Urinary bladder (tissue), 4 donors: ENCODE data around the gene CRAMP1. TPM values are rescaled to one million over a fixed set of nuclear protein-coding genes. Genes with fewer than 3 reads are reported as not detected.

Experiments
- DNase-seq: peaks from one replicate; pipeline ENCODE4 v3.0.0-alpha.2; 2015; ENCODE audit errors: extremely low spot score
- H3K27ac ChIP-seq: one replicate; pipeline ENCODE4 v1.5.1; 2013; ENCODE audit warnings: low read depth, mild to moderate bottlenecking, moderate library complexity
- H3K36me3 ChIP-seq: one replicate; pipeline ENCODE4 v1.6.1; 2013; ENCODE audit warnings: mild to moderate bottlenecking, moderate library complexity; ENCODE audit not compliant: insufficient read depth
- H3K4me1 ChIP-seq: one replicate; pipeline ENCODE4 v1.6.1; 2013; ENCODE audit warnings: mild to moderate bottlenecking, moderate library complexity; ENCODE audit not compliant: insufficient read depth
- H3K4me3 ChIP-seq: one replicate; pipeline ENCODE4 v1.5.1; 2013; ENCODE audit warnings: low read depth, low read length
- WGBS: extraction: QIAGEN DNeasy Blood & Tissue Kit; methylation state at CpG from one replicate; pipeline ENCODE4 v1.1.7; 2013; 5-methylcytosine and 5-hydroxymethylcytosine counted together
- polyA plus RNA-seq: library from polyadenylated mRNA; stranded (reverse); fragments of 200-250 nt; gene quantifications from one replicate; pipeline ENCODE4 v1.2.3, GENCODE V29; 2013
- total RNA-seq: library from RNA; depleted of rRNA; stranded (reverse); fragments of >200 nt; gene quantifications from one replicate; pipeline ENCODE4 v1.2.3, GENCODE V29; 2014
- donor health status: healthy with polysubstance abuse.
- donor health status: healthy.

The CRAMP1 gene
- total and polyA plus RNA-seq, 2 donors: 10.3 to 11.2 TPM

GRCh38 chr16:1662543-1662942 lies 50.4 kb downstream of the CRAMP1 start:
- 95% methylated on average over 20 of the region's 20 CpGs for WGBS
- no peak for DNase-seq
- no peaks in the 10 kb centered on the region for H3K4me1 ChIP-seq
- peaks cover 4% of the 10 kb centered on the region for H3K36me3 ChIP-seq
- H3K27ac ChIP-seq: no peak overlapping the region
- H3K4me3 ChIP-seq: no peak overlapping the region

GRCh38 chr16:1665829-1666228 lies 53.7 kb downstream of the CRAMP1 start:
- H3K27ac ChIP-seq: no peak overlapping the region
- no peak for DNase-seq
- H3K36me3 ChIP-seq: peaks cover 4% of the 10 kb centered on the region
- WGBS: 93% methylated on average over 15 of the region's 15 CpGs
- no peaks in the 10 kb centered on the region for H3K4me1 ChIP-seq
- H3K4me3 ChIP-seq: no peak overlapping the region

DNA sequence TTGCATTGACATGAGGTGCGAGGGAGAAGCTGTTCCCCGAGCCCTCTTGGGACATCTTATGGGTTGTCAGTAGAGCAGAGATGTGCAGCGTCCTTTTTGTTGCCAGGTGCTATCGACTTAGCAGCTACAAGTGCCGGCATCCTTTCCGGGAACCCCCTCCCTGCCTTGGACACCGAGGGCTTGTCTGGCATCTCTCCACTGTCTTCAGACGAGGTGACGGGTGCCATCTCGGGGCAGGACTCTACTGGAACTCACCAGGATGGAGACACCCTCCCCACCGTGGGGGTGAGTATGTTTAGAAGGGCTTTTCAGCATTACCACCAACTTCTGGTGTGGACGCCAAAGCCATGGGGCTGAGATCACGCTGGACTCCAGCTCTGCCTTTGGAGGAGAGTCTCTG lies 54.2 kb downstream of the CRAMP1 start:
- 94% methylated on average over 13 of the region's 13 CpGs for WGBS

GRCh38 chr16:1667271-1667670 lies 55.1 kb downstream of the CRAMP1 start:
- Histone ChIP-seq H3K36me3 (peaks cover 6% of the 10 kb centered on the region), H3K27ac (no peak overlapping the region)

More for the DNA sequence above, 54.2 kb downstream of the CRAMP1 start:
- H3K27ac ChIP-seq: no peak overlapping the region
- no peak for DNase-seq
- no peaks in the 10 kb centered on the region for H3K4me1 ChIP-seq
- H3K4me3 ChIP-seq: no peak overlapping the region
- H3K36me3 ChIP-seq: peaks cover 4% of the 10 kb centered on the region

GRCh38 chr16:1667916-1668315 lies 55.8 kb downstream of the CRAMP1 start:
- no peak for DNase-seq
- Histone ChIP-seq H3K27ac (no peak overlapping the region), H3K4me3 (no peak overlapping the region), H3K4me1 (no peaks in the 10 kb centered on the region), H3K36me3 (peaks cover 9% of the 10 kb centered on the region)
- 96% methylated on average over 14 of the region's 14 CpGs for WGBS

More at GRCh38 chr16:1667271-1667670, 55.1 kb downstream of the CRAMP1 start:
- H3K4me1 ChIP-seq: no peaks in the 10 kb centered on the region
- DNase-seq: no peak
- WGBS: 89% methylated on average over 8 of the region's 8 CpGs
- H3K4me3 ChIP-seq: no peak overlapping the region

DNA sequence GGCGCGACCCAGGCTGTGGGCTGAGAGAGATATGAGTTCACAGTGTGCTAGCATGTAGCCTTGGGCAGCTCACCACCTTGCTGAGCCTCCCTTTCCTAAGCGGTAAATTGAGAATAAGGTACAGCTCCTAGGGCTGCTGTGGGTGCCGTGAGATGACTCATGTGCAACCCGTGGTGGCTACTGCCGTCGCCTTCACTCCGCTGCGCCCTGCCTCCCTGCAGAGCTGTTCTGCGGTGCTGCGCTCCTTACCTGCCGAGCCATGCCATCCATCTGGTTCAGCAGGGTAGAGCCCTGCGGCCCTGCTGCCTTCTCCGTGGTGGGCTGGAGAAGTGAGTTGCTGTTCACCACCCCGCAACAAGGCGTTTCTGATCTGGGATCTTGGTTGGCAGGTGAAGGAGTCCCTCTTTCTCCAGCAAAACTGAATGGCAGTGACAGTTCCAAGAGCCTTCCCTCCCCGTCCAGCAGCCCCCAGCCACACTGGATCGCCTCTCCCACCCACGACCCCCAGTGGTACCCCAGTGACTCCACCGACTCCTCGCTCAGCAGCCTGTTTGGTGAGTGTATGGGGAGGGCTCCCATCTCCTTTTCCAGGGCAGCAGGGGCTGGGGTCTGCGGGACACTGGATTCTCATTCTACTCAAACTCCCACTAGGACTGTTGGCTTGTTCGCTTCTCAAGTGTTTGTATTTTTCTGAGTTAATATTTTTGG lies 56.6 kb downstream of the CRAMP1 start:
- H3K4me3 ChIP-seq: no peak overlapping the region
- no peak overlapping the region for H3K27ac ChIP-seq
- no peaks in the 10 kb centered on the region for H3K4me1 ChIP-seq
- no peak for DNase-seq
- peaks cover 9% of the 10 kb centered on the region for H3K36me3 ChIP-seq
- WGBS: 95% methylated on average over 23 of the region's 23 CpGs

- no peak for DNase-seq
- no peak overlapping the region for H3K27ac ChIP-seq
- WGBS: 91% methylated on average over 7 of the region's 7 CpGs
- H3K4me1 ChIP-seq: no peaks in the 10 kb centered on the region
- peaks cover 7% of the 10 kb centered on the region for H3K36me3 ChIP-seq
- no peak overlapping the region for H3K4me3 ChIP-seq
Observed at GRCh38 chr16:1669698-1670097, 57.5 kb downstream of the CRAMP1 start.

- H3K36me3 ChIP-seq: peaks cover 7% of the 10 kb centered on the region
- 95% methylated on average over 19 of the region's 19 CpGs for WGBS
Observed at GRCh38 chr16:1670371-1670770, 58.2 kb downstream of the CRAMP1 start.

DNA sequence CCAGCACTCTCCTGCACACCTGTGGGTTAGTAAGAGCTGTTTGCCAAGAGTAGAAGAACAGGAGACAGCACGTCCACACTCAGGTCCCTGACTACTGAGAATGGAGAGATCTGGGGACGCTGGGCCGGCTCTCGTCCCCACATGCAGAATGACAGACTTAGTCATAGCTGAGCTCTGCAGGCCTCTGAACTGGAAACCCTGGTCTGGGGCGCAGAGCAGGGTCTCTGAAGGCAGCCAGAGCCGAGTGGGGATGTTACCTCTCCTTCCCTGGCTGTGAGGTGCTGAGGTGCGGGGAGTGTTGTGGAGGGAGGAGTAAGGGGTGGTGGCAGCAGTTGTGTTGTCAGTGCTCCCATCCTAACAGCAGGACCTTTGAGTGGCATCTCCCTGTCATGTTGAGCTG lies 58.7 kb downstream of the CRAMP1 start:
- Histone ChIP-seq H3K36me3 (peaks cover 5% of the 10 kb centered on the region), H3K4me1 (no peaks in the 10 kb centered on the region), H3K27ac (no peak overlapping the region), H3K4me3 (no peak overlapping the region)
- DNase-seq: no peak
- 96% methylated on average over 7 of the region's 7 CpGs for WGBS

More at GRCh38 chr16:1670371-1670770, 58.2 kb downstream of the CRAMP1 start:
- no peak for DNase-seq
- no peak overlapping the region for H3K4me3 ChIP-seq
- H3K27ac ChIP-seq: no peak overlapping the region
- no peaks in the 10 kb centered on the region for H3K4me1 ChIP-seq

GRCh38 chr16:1673424-1674151 lies 61.4 kb downstream of the CRAMP1 start:
- H3K4me3 ChIP-seq: no peak overlapping the region
- no peak for DNase-seq
- no peak overlapping the region for H3K27ac ChIP-seq
- H3K36me3 ChIP-seq: peaks cover 5% of the 10 kb centered on the region
- H3K4me1 ChIP-seq: no peaks in the 10 kb centered on the region
- WGBS: 90% methylated on average over 26 of the region's 26 CpGs

DNA sequence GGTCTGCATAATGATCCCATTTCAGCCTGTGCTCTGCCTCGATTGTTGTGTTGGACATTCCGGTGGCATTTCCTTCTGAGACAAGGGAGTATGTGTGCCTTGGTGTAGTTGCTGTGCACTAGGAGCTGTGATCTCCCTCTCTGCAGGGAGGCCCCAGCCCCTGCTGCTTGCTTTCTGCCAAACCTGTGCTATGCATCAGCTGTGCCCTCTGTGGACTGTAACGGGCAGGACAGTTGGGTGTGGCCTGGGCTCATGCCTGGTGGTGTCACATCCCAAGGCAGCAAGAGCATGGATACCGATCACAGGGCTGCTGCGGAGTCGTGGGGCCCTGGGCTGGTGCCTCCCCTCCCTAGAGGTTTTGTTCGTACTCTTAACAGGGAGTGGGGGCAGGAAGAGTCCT lies 62.1 kb downstream of the CRAMP1 start:
- no peak for DNase-seq
- peaks cover 5% of the 10 kb centered on the region for H3K36me3 ChIP-seq
- H3K4me1 ChIP-seq: no peaks in the 10 kb centered on the region
- no peak overlapping the region for H3K27ac ChIP-seq
- WGBS: 85% methylated on average over 7 of the region's 7 CpGs
- no peak overlapping the region for H3K4me3 ChIP-seq

DNA sequence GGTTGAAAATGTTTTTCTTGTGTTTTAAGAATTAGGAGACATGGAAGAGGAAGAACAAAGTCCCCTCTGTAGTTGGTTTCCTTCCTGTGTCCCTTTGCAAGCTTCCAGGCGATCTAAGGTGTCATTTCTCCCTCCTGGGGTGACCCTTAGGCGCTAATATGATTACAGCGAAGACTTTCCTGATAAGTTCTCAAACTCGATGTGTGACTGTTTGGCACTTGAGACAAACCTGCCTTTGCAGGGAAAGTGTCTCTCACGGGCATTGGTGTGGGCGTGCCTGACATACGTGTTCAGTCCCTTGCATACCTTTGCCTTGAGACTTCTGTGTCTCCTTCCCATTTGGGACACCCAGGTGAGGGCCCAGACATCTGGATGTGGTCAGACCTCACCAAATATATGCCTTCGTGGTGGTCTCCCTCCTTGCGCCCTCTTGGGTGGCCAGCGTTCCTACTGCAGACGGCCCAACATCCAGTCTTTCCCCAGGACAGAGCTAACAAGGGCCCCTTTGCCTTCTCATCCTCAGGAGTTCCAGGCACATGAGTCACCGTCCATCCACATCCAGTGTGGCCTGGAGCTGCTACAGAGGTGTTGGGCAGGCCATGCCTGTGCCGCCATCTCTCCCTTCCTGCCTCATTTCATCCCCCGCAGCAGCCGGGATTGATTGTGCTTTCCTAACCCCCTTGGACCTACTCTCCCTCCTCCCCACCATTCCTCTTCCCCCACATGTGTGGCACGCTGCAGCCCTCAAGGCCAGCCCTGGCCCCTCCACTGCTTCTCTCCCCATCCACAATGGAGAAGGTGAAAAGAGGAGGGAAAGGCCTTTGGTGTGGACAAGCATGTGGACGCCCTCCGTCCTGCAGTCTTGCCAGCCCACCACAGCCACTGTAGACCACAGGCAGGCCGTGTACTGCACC lies 62.8 kb downstream of the CRAMP1 start:
- Histone ChIP-seq H3K27ac (no peak overlapping the region), H3K4me3 (no peak overlapping the region), H3K4me1 (peaks cover 1% of the 10 kb centered on the region), H3K36me3 (peaks cover 5% of the 10 kb centered on the region)
- DNase-seq: no peak
- 92% methylated on average over 19 of the region's 19 CpGs for WGBS

- WGBS: 93% methylated on average over 12 of the region's 12 CpGs
- DNase-seq: no peak
- peaks cover 1% of the 10 kb centered on the region for H3K4me1 ChIP-seq
- H3K36me3 ChIP-seq: peaks cover 5% of the 10 kb centered on the region
- no peak overlapping the region for H3K27ac ChIP-seq
- H3K4me3 ChIP-seq: no peak overlapping the region
Observed at GRCh38 chr16:1676661-1677060, 64.5 kb downstream of the CRAMP1 start.
